Astrocyte of the cerebellum (primary cell): ENCODE results near the gene FANK1.

Experiments
- DNase-seq: peaks from one replicate; pipeline ENCODE4 v3.0.0-alpha.2; 2011; ENCODE audit warnings: low read depth
- H3K4me3 ChIP-seq: 2 replicates; pipeline ENCODE4 v1.5.1; 2011; ENCODE audit warnings: mild to moderate bottlenecking, low read depth, low read length, moderate library complexity
- in situ Hi-C: cut with HindIII; loops from 2 replicates; pipeline ENCODE4 v1.10.0; 2017; ENCODE audit warnings: low sequenced_read_pairs
- TF ChIP-seq, protein P1 (sequence below): IDR thresholded peaks from 2 replicates; pipeline ENCODE4 v1.5.1; 2012; ENCODE audit warnings: low read length, low read depth, moderate library complexity, mild to moderate bottlenecking; ENCODE audit errors: missing control alignments

Gene FANK1

DNA sequence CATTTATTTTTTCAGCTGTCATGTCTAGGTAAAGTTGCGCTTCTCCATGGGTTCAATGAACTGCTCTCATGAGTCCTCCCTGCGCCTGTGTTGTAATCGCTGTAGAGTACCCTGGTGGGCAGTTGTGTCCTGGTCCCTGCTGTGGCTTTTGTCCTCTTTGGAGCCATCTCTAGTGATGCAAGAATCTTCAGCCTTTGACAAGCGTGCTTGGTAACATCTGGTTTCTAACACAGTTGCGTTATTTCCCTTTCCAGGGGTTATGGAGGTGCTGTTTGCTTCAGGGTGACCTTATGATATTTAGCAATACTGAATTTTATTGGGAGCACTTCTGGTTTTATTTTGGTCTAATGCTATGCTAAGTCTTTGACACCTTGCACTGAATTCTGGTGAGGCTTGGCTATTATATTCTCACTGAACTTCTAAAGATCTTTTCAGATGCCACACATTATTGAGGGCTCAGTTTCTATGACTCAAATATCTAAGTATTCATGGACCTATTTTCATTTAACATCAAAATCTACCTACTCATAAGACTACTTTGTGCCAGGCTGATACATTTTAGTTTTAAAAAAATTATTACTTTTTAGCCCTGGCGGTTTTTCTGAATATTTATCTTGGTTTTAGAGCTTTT, 88.6 kb downstream of the FANK1 start:
- TF ChIP-seq, protein P1, sequence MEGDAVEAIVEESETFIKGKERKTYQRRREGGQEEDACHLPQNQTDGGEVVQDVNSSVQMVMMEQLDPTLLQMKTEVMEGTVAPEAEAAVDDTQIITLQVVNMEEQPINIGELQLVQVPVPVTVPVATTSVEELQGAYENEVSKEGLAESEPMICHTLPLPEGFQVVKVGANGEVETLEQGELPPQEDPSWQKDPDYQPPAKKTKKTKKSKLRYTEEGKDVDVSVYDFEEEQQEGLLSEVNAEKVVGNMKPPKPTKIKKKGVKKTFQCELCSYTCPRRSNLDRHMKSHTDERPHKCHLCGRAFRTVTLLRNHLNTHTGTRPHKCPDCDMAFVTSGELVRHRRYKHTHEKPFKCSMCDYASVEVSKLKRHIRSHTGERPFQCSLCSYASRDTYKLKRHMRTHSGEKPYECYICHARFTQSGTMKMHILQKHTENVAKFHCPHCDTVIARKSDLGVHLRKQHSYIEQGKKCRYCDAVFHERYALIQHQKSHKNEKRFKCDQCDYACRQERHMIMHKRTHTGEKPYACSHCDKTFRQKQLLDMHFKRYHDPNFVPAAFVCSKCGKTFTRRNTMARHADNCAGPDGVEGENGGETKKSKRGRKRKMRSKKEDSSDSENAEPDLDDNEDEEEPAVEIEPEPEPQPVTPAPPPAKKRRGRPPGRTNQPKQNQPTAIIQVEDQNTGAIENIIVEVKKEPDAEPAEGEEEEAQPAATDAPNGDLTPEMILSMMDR = no peak
- no peak for DNase-seq
- in situ Hi-C loops = no loop called here
- H3K4me3 ChIP-seq = no peak overlapping the region

DNA sequence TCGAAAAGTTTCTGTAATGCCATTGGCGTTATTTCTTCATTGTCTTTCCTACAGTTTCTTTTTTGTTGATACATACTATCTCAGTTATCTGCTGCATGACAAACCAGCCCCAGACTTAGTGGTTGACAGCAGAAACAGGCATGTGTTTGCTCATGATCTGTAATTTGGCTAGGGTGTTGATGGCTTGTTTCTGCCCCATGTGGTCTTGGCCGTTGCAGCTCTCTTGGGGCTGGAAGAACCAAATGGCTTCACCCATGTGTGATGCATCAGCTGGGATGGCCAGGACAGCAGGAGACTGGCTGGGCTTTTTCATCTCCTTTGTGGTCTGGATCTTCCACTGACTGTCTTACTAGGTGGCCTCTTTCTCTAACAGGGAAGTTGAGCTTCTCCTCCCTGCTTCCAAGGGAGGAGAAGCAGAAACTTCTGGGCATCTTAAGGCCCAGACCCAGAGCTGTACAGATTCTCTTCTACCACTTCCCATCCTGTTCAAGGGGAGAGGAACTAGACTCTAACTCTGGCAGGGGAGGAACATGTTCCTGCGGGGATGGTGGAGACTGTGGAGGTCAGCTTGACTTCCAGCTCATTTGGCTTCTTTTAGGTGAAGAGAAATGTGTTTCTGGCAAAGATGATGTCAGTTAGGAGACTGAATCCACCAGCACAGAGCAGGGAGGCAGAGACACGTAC, 89.3 kb downstream of the FANK1 start:
- in situ Hi-C loops = no loop called here
- TF ChIP-seq, protein P1 = no peak
- no peak for DNase-seq
- no peak overlapping the region for H3K4me3 ChIP-seq

DNA sequence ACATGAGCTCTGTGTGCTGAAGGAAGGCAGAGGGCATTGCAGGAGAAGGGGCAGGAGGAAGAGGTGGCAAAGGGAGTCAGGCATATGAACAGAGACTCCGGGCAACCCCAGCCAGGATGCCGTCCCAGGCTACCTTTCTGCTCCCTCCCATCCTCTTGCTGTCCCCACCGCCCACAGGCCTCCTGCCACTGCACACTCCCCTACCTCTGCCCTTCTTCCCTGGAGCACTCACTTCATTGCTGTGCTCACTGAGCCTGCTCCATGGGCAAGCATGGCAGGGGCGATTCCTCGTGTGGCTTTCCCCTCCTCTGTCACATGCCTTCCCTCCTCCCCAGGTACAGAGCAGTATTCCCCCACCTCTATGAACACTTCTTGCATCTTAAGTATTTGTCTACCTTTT, 93.4 kb downstream of the FANK1 start:
- no peak for DNase-seq
- no peak overlapping the region for H3K4me3 ChIP-seq
- TF ChIP-seq, protein P1 = no peak
- in situ Hi-C loops = no loop called here

DNA sequence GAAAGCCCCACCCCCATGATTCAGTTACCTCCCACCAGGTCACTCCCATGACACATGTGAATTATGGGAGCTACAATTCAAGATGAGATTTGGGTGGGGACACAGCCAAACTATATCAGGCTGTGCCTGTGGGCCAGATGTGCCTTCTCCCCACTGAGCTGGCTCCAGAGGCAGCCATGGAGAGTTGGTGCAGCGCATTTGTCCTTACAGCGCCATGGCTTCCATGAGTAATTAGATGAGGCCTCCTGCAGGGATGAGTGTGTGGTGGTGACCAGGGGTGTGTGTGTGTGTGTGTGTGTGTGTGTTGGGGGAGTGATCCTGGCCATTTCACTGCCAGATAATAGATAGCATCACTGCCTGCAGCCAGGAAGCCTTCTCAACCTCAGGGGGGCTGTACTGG, 94.6 kb downstream of the FANK1 start:
- in situ Hi-C loops = no loop called here
- DNase-seq = no peak
- TF ChIP-seq, protein P1 = no peak
- no peak overlapping the region for H3K4me3 ChIP-seq

DNA sequence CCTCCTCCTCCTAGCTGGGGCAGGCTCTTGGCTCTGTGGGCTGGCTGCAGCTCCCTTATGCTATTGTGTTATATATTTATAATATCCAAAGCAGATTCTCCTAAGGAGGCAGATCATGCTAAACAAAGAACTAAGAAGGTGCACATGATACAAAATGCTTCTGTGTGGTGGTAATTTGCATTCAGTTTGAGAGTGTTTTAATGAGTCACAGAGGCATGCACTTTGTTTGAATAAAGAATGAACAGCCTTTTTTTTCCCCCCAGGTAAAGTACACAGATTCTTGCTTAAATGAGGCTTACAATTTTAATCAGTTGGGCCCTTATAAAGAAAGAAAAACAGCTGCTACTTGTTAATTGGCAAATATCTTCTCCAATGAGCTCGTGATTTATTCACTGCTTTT, 95.0 kb downstream of the FANK1 start:
- H3K4me3 ChIP-seq = no peak overlapping the region
- no peak for DNase-seq
- TF ChIP-seq, protein P1 = no peak
- in situ Hi-C loops = no loop called here

DNA sequence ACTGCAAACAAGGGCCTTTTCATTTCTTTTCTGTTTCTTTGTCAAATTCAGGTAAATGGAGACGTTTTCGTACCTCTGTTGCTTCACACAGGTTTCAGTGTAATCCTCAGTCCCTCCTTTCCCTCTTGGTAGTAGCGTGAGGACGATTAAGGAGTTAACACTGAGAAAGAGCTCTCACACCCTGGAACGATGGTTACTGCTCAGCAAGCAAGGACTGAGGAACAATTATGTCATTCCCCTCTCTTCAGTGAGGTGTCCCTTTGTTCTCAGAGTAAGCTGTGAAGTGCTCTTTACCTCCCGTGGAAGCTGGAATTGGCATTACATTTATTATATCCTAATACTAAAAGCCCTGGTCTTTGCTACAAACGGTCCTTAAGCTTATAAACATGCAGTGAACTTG, 95.9 kb downstream of the FANK1 start:
- in situ Hi-C loops = no loop called here
- TF ChIP-seq, protein P1 = no peak

More for the DNA sequence above, 95.9 kb downstream of the FANK1 start:
- no peak overlapping the region for H3K4me3 ChIP-seq
- DNase-seq = no peak
